HepG2 (cell line): ENCODE results near the gene SRP72. TPM values are rescaled to one million over a fixed set of nuclear protein-coding genes. Genes with fewer than 3 reads are reported as not detected.

Experiments used
- AGO2 ChIP-seq: fragments of 200-400 bp; formaldehyde crosslinking; optimal IDR thresholded peaks from 2 replicates; pipeline ENCODE3; 2017; ENCODE audit warnings: mild to moderate bottlenecking, low read depth, low read length, moderate library complexity
- CREB1 ChIP-seq, 2 experiments: fragments of 450-650 bp in 1 of 2; IDR thresholded peaks; 2 replicates each; pipeline ENCODE4 v1.6.1; 2016 to 2017; ENCODE audit warnings: control low read depth in 1 of 2, mild to moderate bottlenecking in 1 of 2, missing compliant biosample characterization in 1 of 2, missing genetic modification characterization in 1 of 2
- DNMT1 ChIP-seq: sonication (generic); formaldehyde crosslinking; IDR thresholded peaks from 2 replicates; pipeline ENCODE4 v1.5.1; 2020; ENCODE audit warnings: mild to moderate bottlenecking, missing genetic modification reagents
- MAZ ChIP-seq, 2 experiments: sonication (generic) in 1 of 2; formaldehyde crosslinking in 1 of 2; IDR thresholded peaks; 2 replicates each; pipeline versions ENCODE4 v1.5.0 to v1.6.1; 2012 to 2020; ENCODE audit warnings: low read depth in 2 of 2, mild to moderate bottlenecking in 2 of 2, borderline replicate concordance in 1 of 2, improper control_type of control experiment in 1 of 2, low read length in 1 of 2, missing genetic modification reagents in 1 of 2, moderate library complexity in 1 of 2
- MED8 ChIP-seq: sonication (generic); formaldehyde crosslinking; IDR thresholded peaks from 2 replicates; pipeline ENCODE4 v1.8.1; 2023; ENCODE audit warnings: mild to moderate bottlenecking, missing genetic modification reagents; ENCODE audit not compliant: insufficient replicate concordance
- RAD51 ChIP-seq: fragments of 450-650 bp; IDR thresholded peaks from 2 replicates; pipeline ENCODE4 v1.6.1; 2016; ENCODE audit warnings: borderline replicate concordance
- ZBTB49 ChIP-seq: sonication (generic); formaldehyde crosslinking; IDR thresholded peaks from 2 replicates; pipeline ENCODE4 v1.4.0; 2020; ENCODE audit warnings: missing genetic modification reagents, borderline replicate concordance
- ZNF20 ChIP-seq: sonication (generic); formaldehyde crosslinking; IDR thresholded peaks from 2 replicates; pipeline ENCODE4 v1.4.0; 2020; ENCODE audit warnings: mild to moderate bottlenecking, moderate library complexity, missing genetic modification reagents
- ZNF230 ChIP-seq: sonication (generic); formaldehyde crosslinking; IDR thresholded peaks from 2 replicates; pipeline ENCODE4 v1.4.0; 2020; ENCODE audit warnings: mild to moderate bottlenecking, missing genetic modification reagents
- ZNF234 ChIP-seq: sonication (generic); formaldehyde crosslinking; conservative IDR thresholded peaks from 2 replicates; pipeline ENCODE4 v1.5.1; 2020; ENCODE audit warnings: mild to moderate bottlenecking, missing genetic modification reagents
- ZNF607 ChIP-seq: sonication (generic); formaldehyde crosslinking; IDR thresholded peaks from 2 replicates; pipeline ENCODE4 v1.5.1; 2020; ENCODE audit warnings: missing genetic modification reagents, mild to moderate bottlenecking, borderline replicate concordance
- ZNF781 ChIP-seq: sonication (generic); formaldehyde crosslinking; IDR thresholded peaks from 2 replicates; pipeline ENCODE4 v1.5.1; 2020; ENCODE audit warnings: borderline replicate concordance, mild to moderate bottlenecking, missing genetic modification reagents; ENCODE audit errors: not compliant biosample characterization
- ZNF883 ChIP-seq: sonication (generic); formaldehyde crosslinking; IDR thresholded peaks from 2 replicates; pipeline ENCODE4 v1.5.1; 2020; ENCODE audit warnings: mild to moderate bottlenecking, missing genetic modification reagents; ENCODE audit errors: not compliant biosample characterization
- ZSCAN12 ChIP-seq: sonication (generic); formaldehyde crosslinking; IDR thresholded peaks from 2 replicates; pipeline ENCODE4 v1.9.0; 2021; ENCODE audit warnings: mild to moderate bottlenecking, missing genetic modification reagents
- polyA plus RNA-seq, 8 experiments: library from polyadenylated mRNA; depleted of rRNA in 3 of 8; stranded (reverse) in 7 of 8; unstranded in 1 of 8; fragments of >200 nt; fragmentation: Illumina TruSeq in 4 of 8; extraction: Trizol in 4 of 8; gene quantifications; 2 replicates each; pipeline versions ENCODE4 v1.2.1 to v1.2.3, GENCODE V29; 2011 to 2016; ENCODE audit warnings: low read depth in 4 of 8, missing spikeins in 1 of 8, mixed read lengths in 1 of 8; ENCODE audit not compliant: insufficient read depth in 1 of 8
- total RNA-seq, 5 experiments: library from RNA; depleted of rRNA; stranded (reverse); fragments of >200 nt; fragmentation: Illumina TruSeq; extraction: Trizol; gene quantifications; 2 replicates each; pipeline ENCODE4 v1.2.3, GENCODE V29; 2016; ENCODE audit warnings: low read depth in 1 of 5
- TF ChIP-seq, protein P1 (sequence below): IDR thresholded peaks from 2 replicates; pipeline ENCODE4 v1.6.1; 2016; ENCODE audit warnings: mild to moderate bottlenecking
- TF ChIP-seq, protein P2 (sequence below): sonication (generic); formaldehyde crosslinking; IDR thresholded peaks from 2 replicates; pipeline ENCODE4 v1.5.0; 2020; ENCODE audit warnings: mild to moderate bottlenecking, missing genetic modification reagents, borderline replicate concordance
- TF ChIP-seq, protein P3 (sequence below): sonication (generic); formaldehyde crosslinking; IDR thresholded peaks from 2 replicates; pipeline ENCODE4 v1.4.0; 2020; ENCODE audit warnings: missing genetic modification reagents

The SRP72 gene
- total and polyA plus RNA-seq, 2 of the 13 experiments (the other 11 are each of a cell fraction or from before 2014, with no cell fraction given), result 64.9 to 75.6 TPM

DNA sequence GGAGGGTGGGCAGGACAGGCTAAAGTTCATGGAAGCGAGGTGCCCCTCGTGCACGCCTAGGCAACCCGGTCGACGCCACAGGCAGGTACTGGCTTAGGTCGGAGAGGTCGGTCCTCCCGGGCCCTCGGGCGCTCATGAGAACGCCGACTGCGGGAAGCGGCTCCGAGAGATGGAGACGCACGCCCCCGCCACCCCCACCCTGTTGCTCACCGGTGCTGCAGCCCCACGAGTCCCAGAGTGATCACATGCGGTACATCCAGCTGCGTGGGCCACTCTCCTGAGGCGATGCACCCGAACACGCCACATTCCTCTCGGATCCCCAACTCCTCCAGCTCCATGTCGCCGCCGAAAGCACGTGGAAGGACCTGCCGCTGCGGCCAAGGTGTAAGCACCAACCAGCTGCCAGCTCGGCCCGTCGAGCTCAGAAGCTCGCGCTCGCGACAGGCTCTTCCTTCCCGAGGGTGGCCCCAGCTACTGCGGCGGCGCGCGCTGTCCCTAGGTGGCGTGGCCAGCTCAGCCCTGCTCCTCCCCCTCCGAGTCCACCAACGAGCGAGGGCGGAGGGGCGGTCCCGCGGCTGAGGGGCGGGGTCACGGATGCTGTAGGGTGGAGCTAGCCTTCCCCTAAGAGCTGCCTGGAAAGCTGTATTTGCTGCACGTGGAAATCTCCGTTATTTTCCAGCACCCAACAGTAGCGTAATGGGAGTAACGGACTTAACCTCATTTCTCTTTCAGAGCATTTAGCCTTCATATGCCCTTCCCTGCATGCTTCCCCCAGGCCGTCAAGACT, 32.1 kb upstream of the SRP72 start, which contains the start of gene PPAT (continued):
- TF ChIP-seq ZNF781 (peak; percentile 69), AGO2 (peak; percentile 71), RAD51 (no peak), ZNF607 (peak; percentile 86; the same call in 1 of the 2 replicates), ZNF234 (0 out of 2 replicates have a peak, but pooled peaks have one; percentile 30), ZSCAN12 (CRISPR knock-in tag) (no peak), CREB1 (IDR thresholded peaks at IDR 0.05) (peak; percentile 10; the same call in 1 of the 2 replicates), CREB1 (CRISPR knock-in tag; IDR thresholded peaks at IDR 0.05) (peak; percentile 50; the same call in 1 of the 2 replicates), DNMT1 (CRISPR knock-in tag) (peak; percentile 91; the same call in 1 of the 2 replicates), ZNF20 (CRISPR knock-in tag) (peak; percentile 93; the same call in 1 of the 2 replicates), ZBTB49 (CRISPR knock-in tag) (no peak), MAZ (IDR thresholded peaks at IDR 0.05; ENCODE audit: borderline replicate concordance, low read depth, low read length) (peak; percentile 24; the same call in 1 of the 2 replicates), MAZ (CRISPR knock-in tag; IDR thresholded peaks at IDR 0.05; ENCODE audit: low read depth) (0 out of 2 replicates have a peak, but pooled peaks have one; percentile 9), ZNF230 (CRISPR knock-in tag) (no peak), MED8 (CRISPR knock-in tag) (no peak), ZNF883 (CRISPR knock-in tag) (peak; percentile 42)
- TF ChIP-seq, protein P1, sequence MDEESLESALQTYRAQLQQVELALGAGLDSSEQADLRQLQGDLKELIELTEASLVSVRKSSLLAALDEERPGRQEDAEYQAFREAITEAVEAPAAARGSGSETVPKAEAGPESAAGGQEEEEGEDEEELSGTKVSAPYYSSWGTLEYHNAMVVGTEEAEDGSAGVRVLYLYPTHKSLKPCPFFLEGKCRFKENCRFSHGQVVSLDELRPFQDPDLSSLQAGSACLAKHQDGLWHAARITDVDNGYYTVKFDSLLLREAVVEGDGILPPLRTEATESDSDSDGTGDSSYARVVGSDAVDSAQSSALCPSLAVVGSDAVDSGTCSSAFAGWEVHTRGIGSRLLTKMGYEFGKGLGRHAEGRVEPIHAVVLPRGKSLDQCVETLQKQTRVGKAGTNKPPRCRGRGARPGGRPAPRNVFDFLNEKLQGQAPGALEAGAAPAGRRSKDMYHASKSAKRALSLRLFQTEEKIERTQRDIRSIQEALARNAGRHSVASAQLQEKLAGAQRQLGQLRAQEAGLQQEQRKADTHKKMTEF (CRISPR knock-in tag), result peak; percentile 73; the same call in 1 of the 2 replicates
- TF ChIP-seq, protein P2, sequence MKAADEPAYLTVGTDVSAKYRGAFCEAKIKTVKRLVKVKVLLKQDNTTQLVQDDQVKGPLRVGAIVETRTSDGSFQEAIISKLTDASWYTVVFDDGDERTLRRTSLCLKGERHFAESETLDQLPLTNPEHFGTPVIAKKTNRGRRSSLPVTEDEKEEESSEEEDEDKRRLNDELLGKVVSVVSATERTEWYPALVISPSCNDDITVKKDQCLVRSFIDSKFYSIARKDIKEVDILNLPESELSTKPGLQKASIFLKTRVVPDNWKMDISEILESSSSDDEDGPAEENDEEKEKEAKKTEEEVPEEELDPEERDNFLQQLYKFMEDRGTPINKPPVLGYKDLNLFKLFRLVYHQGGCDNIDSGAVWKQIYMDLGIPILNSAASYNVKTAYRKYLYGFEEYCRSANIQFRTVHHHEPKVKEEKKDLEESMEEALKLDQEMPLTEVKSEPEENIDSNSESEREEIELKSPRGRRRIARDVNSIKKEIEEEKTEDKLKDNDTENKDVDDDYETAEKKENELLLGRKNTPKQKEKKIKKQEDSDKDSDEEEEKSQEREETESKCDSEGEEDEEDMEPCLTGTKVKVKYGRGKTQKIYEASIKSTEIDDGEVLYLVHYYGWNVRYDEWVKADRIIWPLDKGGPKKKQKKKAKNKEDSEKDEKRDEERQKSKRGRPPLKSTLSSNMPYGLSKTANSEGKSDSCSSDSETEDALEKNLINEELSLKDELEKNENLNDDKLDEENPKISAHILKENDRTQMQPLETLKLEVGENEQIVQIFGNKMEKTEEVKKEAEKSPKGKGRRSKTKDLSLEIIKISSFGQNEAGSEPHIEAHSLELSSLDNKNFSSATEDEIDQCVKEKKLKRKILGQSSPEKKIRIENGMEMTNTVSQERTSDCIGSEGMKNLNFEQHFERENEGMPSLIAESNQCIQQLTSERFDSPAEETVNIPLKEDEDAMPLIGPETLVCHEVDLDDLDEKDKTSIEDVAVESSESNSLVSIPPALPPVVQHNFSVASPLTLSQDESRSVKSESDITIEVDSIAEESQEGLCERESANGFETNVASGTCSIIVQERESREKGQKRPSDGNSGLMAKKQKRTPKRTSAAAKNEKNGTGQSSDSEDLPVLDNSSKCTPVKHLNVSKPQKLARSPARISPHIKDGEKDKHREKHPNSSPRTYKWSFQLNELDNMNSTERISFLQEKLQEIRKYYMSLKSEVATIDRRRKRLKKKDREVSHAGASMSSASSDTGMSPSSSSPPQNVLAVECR (CRISPR knock-in tag), result peak; percentile 90
- TF ChIP-seq, protein P3, sequence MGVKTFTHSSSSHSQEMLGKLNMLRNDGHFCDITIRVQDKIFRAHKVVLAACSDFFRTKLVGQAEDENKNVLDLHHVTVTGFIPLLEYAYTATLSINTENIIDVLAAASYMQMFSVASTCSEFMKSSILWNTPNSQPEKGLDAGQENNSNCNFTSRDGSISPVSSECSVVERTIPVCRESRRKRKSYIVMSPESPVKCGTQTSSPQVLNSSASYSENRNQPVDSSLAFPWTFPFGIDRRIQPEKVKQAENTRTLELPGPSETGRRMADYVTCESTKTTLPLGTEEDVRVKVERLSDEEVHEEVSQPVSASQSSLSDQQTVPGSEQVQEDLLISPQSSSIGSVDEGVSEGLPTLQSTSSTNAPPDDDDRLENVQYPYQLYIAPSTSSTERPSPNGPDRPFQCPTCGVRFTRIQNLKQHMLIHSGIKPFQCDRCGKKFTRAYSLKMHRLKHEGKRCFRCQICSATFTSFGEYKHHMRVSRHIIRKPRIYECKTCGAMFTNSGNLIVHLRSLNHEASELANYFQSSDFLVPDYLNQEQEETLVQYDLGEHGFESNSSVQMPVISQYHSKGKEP, result 0 out of 2 replicates have a peak, but pooled peaks have one; percentile 40
